SK-N-SH (cell line): ENCODE data around the gene SCO2. TPM values are rescaled to one million over a fixed set of nuclear protein-coding genes. Genes with fewer than 3 reads are reported as not detected.

Source experiments
- CTCF ChIA-PET: fragments of 300-600, 350-600 bp; formaldehyde crosslinking; extraction: SDS; loops from one replicate; lab custom pipeline; 2021; lab: Yijun Ruan, JAX
- POLR2A ChIA-PET: fragments of 350-600 bp; sonication (Branson Sonifier 250); formaldehyde crosslinking; extraction: SDS; loops from one replicate; lab custom pipeline; 2020; ENCODE audit warnings: antibody characterized with exemption, inconsistent platforms; lab: Yijun Ruan, JAX
- DNase-seq: peaks from one replicate; pipeline ENCODE4 v3.0.0; 2012
- H2AFZ ChIP-seq: fragments of 200-600 bp; sonication (generic); 2 replicates; pipeline ENCODE4 v1.8.1; 2016; ENCODE audit warnings: antibody characterized with exemption, mild to moderate bottlenecking, low read depth
- H3F3A ChIP-seq: fragments of 200-600 bp; sonication (generic); replicated peaks from 2 replicates; pipeline ENCODE3; 2016; ENCODE audit warnings: antibody characterized with exemption, mild to moderate bottlenecking; ENCODE audit not compliant: insufficient read depth
- H3K27ac ChIP-seq, 2 experiments: fragments of 200-500 bp in 1 of 2; fragments of 200-600 bp in 1 of 2; sonication (Bioruptor generic) in 1 of 2; sonication (generic), shearing (Covaris generic) in 1 of 2; 2 replicates each; pipeline versions ENCODE4 v1.5.1 to v1.6.1; 2014 to 2016; ENCODE audit warnings: low read depth in 2 of 2, inconsistent platforms in 1 of 2, low read length in 1 of 2, mild to moderate bottlenecking in 1 of 2, mixed read lengths in 1 of 2
- H3K27me3 ChIP-seq: fragments of 200-600 bp; sonication (generic), shearing (Covaris generic); 2 replicates; pipeline ENCODE4 v1.6.1; 2016; ENCODE audit warnings: mixed run types; ENCODE audit not compliant: insufficient read depth
- H3K36me3 ChIP-seq, 2 experiments: fragments of 200-500 bp in 1 of 2; fragments of 200-600 bp in 1 of 2; sonication (Bioruptor generic) in 1 of 2; sonication (generic) in 1 of 2; replicated peaks in 1 of 2; 2 replicates each; pipeline versions ENCODE3 to v1.5.1; 2014 to 2016; ENCODE audit warnings: low read length in 1 of 2, mild to moderate bottlenecking in 1 of 2; ENCODE audit not compliant: insufficient read depth in 2 of 2, control insufficient read depth in 1 of 2
- H3K4me1 ChIP-seq, 2 experiments: fragments of 200-500 bp in 1 of 2; fragments of 200-600 bp in 1 of 2; sonication (Bioruptor generic) in 1 of 2; sonication (generic), shearing (Covaris generic) in 1 of 2; 2 replicates each; pipeline versions ENCODE4 v1.5.1 to v1.6.1; 2014 to 2016; ENCODE audit warnings: low read depth in 1 of 2, low read length in 1 of 2, mixed run types in 1 of 2; ENCODE audit not compliant: insufficient read depth in 2 of 2, control insufficient read depth in 1 of 2
- H3K4me2 ChIP-seq: fragments of 200-600 bp; sonication (generic), shearing (Covaris generic); 2 replicates; pipeline ENCODE4 v1.6.1; 2017; ENCODE audit warnings: mixed run types
- H3K4me3 ChIP-seq, 2 experiments: fragments of 200-500 bp in 1 of 2; fragments of 200-600 bp in 1 of 2; sonication (Bioruptor generic) in 1 of 2; sonication (generic), shearing (Covaris generic) in 1 of 2; 2 replicates each; pipeline versions ENCODE4 v1.5.1 to v1.8.1; 2014 to 2016; ENCODE audit warnings: low read depth in 2 of 2, inconsistent platforms in 1 of 2, low read length in 1 of 2, mild to moderate bottlenecking in 1 of 2, mixed read lengths in 1 of 2, moderate library complexity in 1 of 2
- H3K79me2 ChIP-seq: fragments of 200-600 bp; sonication (generic); 2 replicates; pipeline ENCODE4 v1.8.1; 2017; ENCODE audit warnings: mild to moderate bottlenecking; ENCODE audit not compliant: insufficient read depth
- H3K9ac ChIP-seq: fragments of 200-600 bp; sonication (generic); 2 replicates; pipeline ENCODE4 v1.6.1; 2017; ENCODE audit warnings: mixed run types
- H3K9me2 ChIP-seq: fragments of 200-600 bp; sonication (generic); 2 replicates; pipeline ENCODE4 v1.6.1; 2017; ENCODE audit warnings: mixed run types
- H3K9me3 ChIP-seq: fragments of 200-600 bp; sonication (generic); 2 replicates; pipeline ENCODE4 v1.6.1; 2017; ENCODE audit warnings: mixed run types, mild to moderate bottlenecking, moderate library complexity
- H4K20me1 ChIP-seq: fragments of 200-600 bp; sonication (generic); 2 replicates; pipeline ENCODE4 v1.6.1; 2017; ENCODE audit warnings: mild to moderate bottlenecking, mixed run types; ENCODE audit not compliant: insufficient read depth
- EZH2phosphoT487 ChIP-seq: fragments of 200-600 bp; sonication (generic); IDR thresholded peaks from 2 replicates; pipeline ENCODE4 v1.6.1; 2017; ENCODE audit warnings: low read depth, mixed run types, mild to moderate bottlenecking, antibody characterized with exemption, moderate library complexity, borderline replicate concordance
- FOSL2 ChIP-seq: IDR thresholded peaks from 2 replicates; pipeline ENCODE4 v1.4.0; 2012; ENCODE audit warnings: low read depth, mild to moderate bottlenecking, moderate library complexity, borderline replicate concordance
- FOXM1 ChIP-seq: IDR thresholded peaks from 2 replicates; pipeline ENCODE4 v1.4.0; 2012; ENCODE audit warnings: low read depth, mild to moderate bottlenecking
- GABPA ChIP-seq: IDR thresholded peaks from 2 replicates; pipeline ENCODE4 v1.4.0; 2012; ENCODE audit warnings: low read depth, mild to moderate bottlenecking
- IRF3 ChIP-seq: fragments of 150-350 bp; IDR thresholded peaks from 2 replicates; pipeline ENCODE4 v1.6.1; 2016; ENCODE audit warnings: mild to moderate bottlenecking, low read depth, low read length
- NFIC ChIP-seq: IDR thresholded peaks from 2 replicates; pipeline ENCODE4 v1.4.0; 2012; ENCODE audit warnings: borderline replicate concordance
- REST ChIP-seq: IDR thresholded peaks from 2 replicates; pipeline ENCODE4 v1.6.1; 2012; ENCODE audit warnings: mild to moderate bottlenecking, low read depth, low read length, moderate library complexity
- RFX5 ChIP-seq: IDR thresholded peaks from 2 replicates; pipeline ENCODE4 v1.6.1; 2012; ENCODE audit warnings: mild to moderate bottlenecking, improper control_type of control experiment, low read length
- TAF1 ChIP-seq: IDR thresholded peaks from 2 replicates; pipeline ENCODE4 v1.6.1; 2012; ENCODE audit warnings: low read depth, mild to moderate bottlenecking, low read length, moderate library complexity, borderline replicate concordance
- TEAD4 ChIP-seq: IDR thresholded peaks from 2 replicates; pipeline ENCODE4 v1.4.0; 2012; ENCODE audit warnings: mild to moderate bottlenecking, borderline replicate concordance; ENCODE audit not compliant: insufficient read depth
- USF1 ChIP-seq: IDR thresholded peaks from 2 replicates; pipeline ENCODE4 v1.4.0; 2012; ENCODE audit warnings: low read depth, borderline replicate concordance
- USF2 ChIP-seq: fragments of 150-350 bp; IDR thresholded peaks from 2 replicates; pipeline ENCODE4 v1.6.1; 2017; ENCODE audit warnings: antibody characterized with exemption, low read length, low read depth, borderline replicate concordance
- ZBTB33 ChIP-seq: IDR thresholded peaks from 2 replicates; pipeline ENCODE4 v1.4.0; 2012; ENCODE audit warnings: low read depth, borderline replicate concordance
- WGBS: methylation state at CpG from one replicate; pipeline ENCODE4 v1.1.6; 2017; ENCODE audit warnings: low lambda C conversion rate; 5-methylcytosine and 5-hydroxymethylcytosine counted together
- polyA plus RNA-seq, 3 experiments: library from polyadenylated mRNA; depleted of rRNA; stranded (reverse); fragments of >200 nt; gene quantifications; 2 replicates each; pipeline ENCODE4 v1.2.3, GENCODE V29; 2012

SCO2 gene
- polyA plus RNA-seq, 1 of the 3 experiments (the other 2 are of a cell fraction) = 4.0 TPM

- H3K27ac ChIP-seq = no peak overlapping the region
- TF ChIP-seq IRF3 (no peak), NFIC (no peak), GABPA (no peak), FOXM1 (no peak), REST (no peak), USF1 (no peak), TEAD4 (no peak), RFX5 (no peak), EZH2phosphoT487 (no peak), USF2 (no peak), TAF1 (no peak), FOSL2 (no peak), ZBTB33 (no peak)
- TF ChIP-seq, all 33 proteins: peak for 0
- H3K27me3 ChIP-seq = no peaks in the 10 kb centered on the region
- peaks cover 7 to 24% of the 10 kb centered on the region in 2 experiments; a peak in 2 of 4 replicates for H3K4me1 ChIP-seq
- peaks cover 11% of the 10 kb centered on the region for H3F3A ChIP-seq
- no peak overlapping the region for H3K4me3 ChIP-seq
- no peak overlapping the region for H3K4me2 ChIP-seq
- no peaks in the 10 kb centered on the region for H3K9me3 ChIP-seq
- H3K79me2 ChIP-seq = peaks cover 18% of the 10 kb centered on the region
- 80% methylated on average over 3 of the region's 22 CpGs for WGBS
- ChIA-PET CTCF (interaction anchor here (2.5 to 3.4 kb wide), 2 partner anchors 25 to 42 kb away, joined by 6 to 53 read pairs; partner anchors contain the start of gene SYCE3), POLR2A (no interaction called here)
- H2AFZ ChIP-seq = no peak overlapping the region
- H3K9me2 ChIP-seq = no peaks in the 10 kb centered on the region
- no peak for DNase-seq
- H4K20me1 ChIP-seq = peaks cover 8% of the 10 kb centered on the region; the same call in 1 of the 2 replicates
- H3K36me3 ChIP-seq = peaks cover 7 to 44% of the 10 kb centered on the region in 2 experiments
- no peak overlapping the region for H3K9ac ChIP-seq
Observed at GRCh38 chr22:50522806-50523438, 2.5 kb downstream of the SCO2 start.
